ENCODE data around the gene C1orf232. TPM values are rescaled to one million over a fixed set of nuclear protein-coding genes. Genes with fewer than 3 reads are reported as not detected.

The C1orf232 gene
- total RNA-seq, 1 experiment from 2014 or later, result not detected

DNA sequence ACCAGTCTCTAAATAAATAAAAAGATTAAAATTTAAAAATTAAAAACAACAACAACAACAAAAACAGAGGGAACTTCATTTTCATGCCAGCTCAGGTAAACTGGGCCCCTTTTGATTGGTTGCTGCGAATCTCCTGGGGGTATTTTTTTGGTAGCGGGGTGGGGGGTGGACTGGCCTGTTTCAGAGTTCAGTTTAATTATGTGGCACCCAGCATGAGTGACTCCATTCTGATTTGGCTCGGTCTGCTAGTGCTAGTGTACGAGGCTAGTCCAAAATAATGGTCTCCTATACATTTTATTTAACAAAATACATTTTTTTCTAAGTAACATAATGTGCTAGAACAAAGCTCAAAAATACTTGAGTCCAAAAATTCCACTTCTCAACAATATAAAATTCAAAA is 39.0 kb downstream of the C1orf232 start:
- TF ChIP-seq FOSL1 (IDR thresholded peaks at IDR 0.05; ENCODE audit: low read depth), result no peak
- no peak for TF ChIP-seq CBX3 (IDR thresholded peaks at IDR 0.05; ENCODE audit: low read depth)
- no peak for TF ChIP-seq JUND (IDR thresholded peaks at IDR 0.05)
- TF ChIP-seq ZFX (IDR thresholded peaks at IDR 0.05), result no peak
- TF ChIP-seq EZH2 (IDR thresholded peaks at IDR 0.05), result no peak
- no peak for TF ChIP-seq POLR2A (IDR thresholded peaks at IDR 0.05; ENCODE audit: borderline replicate concordance, extremely low read depth, insufficient read depth, insufficient read length)
- TF ChIP-seq MAX (IDR thresholded peaks at IDR 0.05), result no peak
- TF ChIP-seq ELF1 (IDR thresholded peaks at IDR 0.05; ENCODE audit: borderline replicate concordance, low read depth), result no peak
- TF ChIP-seq SIN3A (IDR thresholded peaks at IDR 0.05; ENCODE audit: low read depth), result no peak
- TF ChIP-seq, protein P1, sequence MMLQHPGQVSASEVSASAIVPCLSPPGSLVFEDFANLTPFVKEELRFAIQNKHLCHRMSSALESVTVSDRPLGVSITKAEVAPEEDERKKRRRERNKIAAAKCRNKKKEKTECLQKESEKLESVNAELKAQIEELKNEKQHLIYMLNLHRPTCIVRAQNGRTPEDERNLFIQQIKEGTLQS (IDR thresholded peaks at IDR 0.05), result no peak
- TF ChIP-seq REST (IDR thresholded peaks at IDR 0.05; ENCODE audit: low read depth), result no peak
- TF ChIP-seq TCF7L2 (IDR thresholded peaks at IDR 0.05; ENCODE audit: borderline replicate concordance, extremely low read depth, insufficient read depth, insufficient read length), result no peak
- TF ChIP-seq CTCF (IDR thresholded peaks at IDR 0.05 in 2 of 3, conservative IDR thresholded peaks at IDR 0.05 in 1 of 3; ENCODE audit: borderline replicate concordance in 1 of 3, insufficient read depth in 1 of 3, low read depth in 2 of 3, low read length in 2 of 3), result no peak
- TF ChIP-seq RAD21 (IDR thresholded peaks at IDR 0.05; ENCODE audit: low read depth), result no peak
- no peak for TF ChIP-seq SRF (IDR thresholded peaks at IDR 0.05; ENCODE audit: low read depth)
- H2AFZ ChIP-seq (ENCODE audit: low read depth, low read length, poor library complexity, severe bottlenecking), result peak overlapping the region; percentile 36
- no peak overlapping the region for H3K27ac ChIP-seq (ENCODE audit: low read depth, low read length)
- H3K27me3 ChIP-seq (ENCODE audit: insufficient read depth, low read length), result no peaks in the 10 kb centered on the region
- no peak overlapping the region for H3K9ac ChIP-seq (ENCODE audit: low read length)
- no peaks in the 10 kb centered on the region for H3K9me3 ChIP-seq (ENCODE audit: control insufficient read depth in 1 of 2, insufficient read depth in 1 of 2, low read depth in 1 of 2, low read length in 2 of 2)
- H3K4me2 ChIP-seq (ENCODE audit: low read length), result no peak overlapping the region
- H3K4me3 ChIP-seq (replicated peaks in 1 of 2; ENCODE audit: low read depth in 1 of 2, low read length in 2 of 2), result no peak overlapping the region
- H3K36me3 ChIP-seq (ENCODE audit: control insufficient read depth in 1 of 2, insufficient read depth in 2 of 2, low read length in 2 of 2), result no peaks in the 10 kb centered on the region
- no TSS peak for BruUV-seq (replicated peaks)
- H3K9me2 ChIP-seq (ENCODE audit: insufficient read depth), result 0 out of 2 replicates have a peak, but pooled peaks cover 3% of the 10 kb centered on the region
- ChIA-PET RAD21 (ENCODE audit: low non-redundant PET in 1 of 2, low total read pairs in 2 of 2, uncharacterized antibody in 2 of 2, unreplicated experiment in 2 of 2) (interaction anchor here (0.8 to 1.0 kb wide), 2 partner anchors 25 to 287 kb away, joined by 3 to 4 read pairs; no protein-coding TSS in a partner anchor), POLR2A (interaction anchor here (0.7 kb wide), 1 partner anchor 8 kb away, joined by 4 read pairs; no protein-coding TSS in a partner anchor), CTCF (interaction anchor here (0.9 kb wide), 1 partner anchor 15 kb away, joined by 3 read pairs; no protein-coding TSS in a partner anchor)
- 0 out of 2 replicates have a peak, but pooled peaks cover 1% of the 10 kb centered on the region for H3K79me2 ChIP-seq (ENCODE audit: insufficient read depth, low read length)
- H3K4me1 ChIP-seq (ENCODE audit: control insufficient read depth in 1 of 2, insufficient read depth in 2 of 2, low read length in 2 of 2), result peaks cover 0 to 15% of the 10 kb centered on the region in 2 experiments; a peak in 2 of 4 replicates
- intact Hi-C loops (cut with micrococcal nuclease), result no loop called here
- DNase-seq (ENCODE audit: low read depth, low spot score) (no peak), ATAC-seq (no peak)
- H4K20me1 ChIP-seq (ENCODE audit: insufficient read depth), result no peaks in the 10 kb centered on the region
